CD4-positive, alpha-beta T cell treated with Interleukin-6 at 100 ng/mL for 8 hours (primary cell): ENCODE results near the gene SERP2.

ENCODE experiments used
- DNase-seq: peaks from one replicate; pipeline ENCODE4 v3.0.0-alpha.2; 2020; ENCODE audit warnings: mixed read lengths, low spot score

SERP2 gene

GRCh38 chr13:44359983-44360375 lies 13.6 kb upstream of the SERP2 start:
- no peak for DNase-seq

- no peak for DNase-seq
Measured at GRCh38 chr13:44362394-44363040, 11.1 kb upstream of the SERP2 start.

- no peak for DNase-seq
Measured at GRCh38 chr13:44363631-44364344, 9.8 kb upstream of the SERP2 start.

GRCh38 chr13:44364345-44365000 lies 9.2 kb upstream of the SERP2 start:
- DNase-seq, result no peak

- no peak for DNase-seq
Measured at GRCh38 chr13:44365008-44365407, 8.6 kb upstream of the SERP2 start.

GRCh38 chr13:44365899-44366298 lies 7.7 kb upstream of the SERP2 start:
- DNase-seq, result no peak

GRCh38 chr13:44368062-44368591 lies 5.5 kb upstream of the SERP2 start:
- DNase-seq, result no peak

GRCh38 chr13:44368599-44369368 lies 4.8 kb upstream of the SERP2 start:
- no peak for DNase-seq

GRCh38 chr13:44371421-44371820 lies 2.2 kb upstream of the SERP2 start:
- DNase-seq, result no peak

- DNase-seq, result no peak
Measured at GRCh38 chr13:44373247-44373600, 400 bp upstream of the SERP2 start.

- DNase-seq, result no peak
Measured at GRCh38 chr13:44374348-44374712, 706 bp downstream of the SERP2 start.

- DNase-seq, result no peak
Measured at GRCh38 chr13:44378277-44378676, 4.7 kb downstream of the SERP2 start.

GRCh38 chr13:44379885-44380284 lies 6.3 kb downstream of the SERP2 start:
- DNase-seq, result no peak

GRCh38 chr13:44380404-44381165 lies 7.0 kb downstream of the SERP2 start:
- DNase-seq, result no peak

GRCh38 chr13:44382635-44383145 lies 9.1 kb downstream of the SERP2 start:
- no peak for DNase-seq

GRCh38 chr13:44383945-44384344 lies 10.3 kb downstream of the SERP2 start:
- DNase-seq, result no peak

- no peak for DNase-seq
Measured at GRCh38 chr13:44384778-44385177, 11.2 kb downstream of the SERP2 start.

GRCh38 chr13:44385401-44385800 lies 11.8 kb downstream of the SERP2 start:
- DNase-seq, result no peak

GRCh38 chr13:44385847-44386246 lies 12.2 kb downstream of the SERP2 start:
- DNase-seq, result no peak

GRCh38 chr13:44386913-44387556 lies 13.4 kb downstream of the SERP2 start:
- DNase-seq, result no peak
